CD4-positive, CD25-positive, alpha-beta regulatory T cell (primary cell): ENCODE results near the gene TOGARAM2. TPM values are rescaled to one million over a fixed set of nuclear protein-coding genes. Genes with fewer than 3 reads are reported as not detected.

Source experiments
- ATAC-seq, 2 donors: fragments of 150-1000 bp; cut with Tn5 transposase; one replicate each; pipeline ENCODE4 v1.10.0; 2021; ENCODE audit warnings: low read depth in 2 of 2, moderate number of reproducible peaks in 2 of 2, moderate library complexity in 1 of 2
- DNase-seq, 3 donors: peaks; one replicate each; pipeline versions ENCODE4 v3.0.0 to v3.0.0-alpha.2; 2012 to 2022; ENCODE audit warnings: mixed read lengths in 1 of 3
- H3K27ac ChIP-seq: one replicate; pipeline ENCODE4 v1.7.0; 2013; ENCODE audit warnings: mild to moderate bottlenecking, low read length; ENCODE audit not compliant: insufficient read depth, poor library complexity, severe bottlenecking
- H3K27me3 ChIP-seq: one replicate; pipeline ENCODE4 v1.7.0; 2013; ENCODE audit warnings: low read length; ENCODE audit not compliant: control insufficient read depth, insufficient read depth
- H3K36me3 ChIP-seq: one replicate; pipeline ENCODE4 v1.7.0; 2013; ENCODE audit warnings: mild to moderate bottlenecking, low read length, moderate library complexity; ENCODE audit not compliant: control insufficient read depth, insufficient read depth
- H3K4me1 ChIP-seq: 2 replicates; pipeline ENCODE4 v1.7.0; 2013; ENCODE audit warnings: mild to moderate bottlenecking, low read length; ENCODE audit not compliant: insufficient read depth, control insufficient read depth, poor library complexity, severe bottlenecking
- H3K4me3 ChIP-seq: one replicate; pipeline ENCODE4 v1.7.0; 2013; ENCODE audit warnings: low read depth, mild to moderate bottlenecking, low read length, moderate library complexity
- H3K9me3 ChIP-seq, 2 experiments: 1 replicate in 1 of 2; 2 replicates in 1 of 2; pipeline ENCODE4 v1.7.0; 2013; ENCODE audit warnings: low read length in 2 of 2, mild to moderate bottlenecking in 1 of 2, moderate library complexity in 1 of 2; ENCODE audit not compliant: control insufficient read depth in 2 of 2
- H3K27ac Mint-ChIP-seq, 3 donors: one replicate each; pipeline ENCODE4 v1.8.0; 2020 to 2022; ENCODE audit warnings: mild to moderate bottlenecking in 3 of 3, mixed read lengths in 3 of 3, moderate library complexity in 2 of 3
- H3K27me3 Mint-ChIP-seq: one replicate; pipeline ENCODE4 v1.8.0; 2022; ENCODE audit warnings: mild to moderate bottlenecking, mixed read lengths
- H3K36me3 Mint-ChIP-seq: one replicate; pipeline ENCODE4 v1.8.0; 2020; ENCODE audit warnings: mixed read lengths
- H3K4me1 Mint-ChIP-seq, 4 donors: one replicate each; pipeline ENCODE4 v1.8.0; 2020 to 2022; ENCODE audit warnings: mixed read lengths in 4 of 4, mild to moderate bottlenecking in 1 of 4
- H3K4me3 Mint-ChIP-seq, 4 donors: one replicate each; pipeline ENCODE4 v1.8.0; 2020 to 2022; ENCODE audit warnings: mild to moderate bottlenecking in 4 of 4, mixed read lengths in 4 of 4, moderate library complexity in 3 of 4
- H3K9me3 Mint-ChIP-seq, 7 donors: one replicate each; pipeline ENCODE4 v1.8.0; 2020 to 2022; ENCODE audit warnings: mixed read lengths in 7 of 7, mild to moderate bottlenecking in 3 of 7, moderate library complexity in 2 of 7
- polyA plus RNA-seq, 4 donors: library from polyadenylated mRNA; unstranded; fragments of 300-500 nt; fragmentation: Illumina TruSeq; gene quantifications; one replicate each; pipeline ENCODE4 v1.2.3, GENCODE V29; 2021
- total RNA-seq: library from RNA; stranded (reverse); gene quantifications from one replicate; pipeline ENCODE4 v1.2.3, GENCODE V29; 2022

TOGARAM2 gene
- total and polyA plus RNA-seq, 5 donors from 2014 or later = 1.5 to 9.3 (median 2.1) TPM; not detected in 1

DNA sequence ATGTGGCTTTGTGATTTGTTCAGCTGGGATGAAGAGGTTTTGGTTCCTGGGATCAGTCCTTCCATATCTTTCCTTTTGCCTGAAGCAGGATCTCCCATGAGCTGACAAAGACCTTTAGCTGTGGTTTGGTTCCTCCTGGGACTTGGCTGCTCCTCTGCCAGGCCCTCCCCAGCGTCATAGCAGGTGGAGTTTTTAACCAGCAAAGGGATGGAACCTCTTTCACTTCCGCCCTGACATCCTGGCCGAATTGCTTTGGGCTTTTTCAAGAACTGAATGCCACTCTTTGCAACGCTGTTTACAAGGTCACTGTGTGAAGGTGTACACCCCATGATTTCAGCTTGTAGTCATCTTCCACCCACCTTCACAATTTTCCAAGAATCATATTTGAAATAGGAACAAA is 92.8 kb downstream of the TOGARAM2 start:
- Histone ChIP-seq H3K36me3 (no peaks in the 10 kb centered on the region), H3K27me3 (no peaks in the 10 kb centered on the region), H3K9me3 (no peaks in the 10 kb centered on the region), H3K27ac (no peak overlapping the region), H3K4me1 (no peaks in the 10 kb centered on the region), H3K4me3 (no peak overlapping the region)
- Mint-ChIP-seq H3K27ac (no peak overlapping the region), H3K4me1 (no peaks in the 10 kb centered on the region), H3K27me3 (no peaks in the 10 kb centered on the region), H3K4me3 (no peak overlapping the region), H3K9me3 (peaks cover 0 to 6% (median 0%) of the 10 kb centered on the region in 7 donors), H3K36me3 (no peaks in the 10 kb centered on the region)
- no peak for ATAC-seq
- no peak for DNase-seq

DNA sequence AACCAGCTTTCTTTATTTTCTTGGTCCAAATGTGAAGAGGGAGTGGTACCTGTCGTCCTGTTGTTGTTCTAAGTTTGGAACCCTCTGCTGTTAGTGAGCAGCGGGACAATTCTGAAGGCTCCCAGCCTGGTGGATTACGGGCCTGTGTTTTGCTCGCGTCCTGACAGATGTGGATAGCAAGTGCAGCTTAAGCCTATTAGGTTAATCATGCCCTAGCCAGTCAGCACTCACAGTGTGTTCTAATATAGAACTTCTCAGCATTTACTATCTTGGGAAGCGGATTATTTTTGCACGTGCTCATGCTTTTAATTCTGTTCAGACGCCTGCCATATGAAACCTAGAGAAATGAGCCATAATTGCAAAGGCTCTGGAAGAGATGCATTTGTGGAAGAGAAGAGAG is 93.3 kb downstream of the TOGARAM2 start, which contains the start of gene PCARE:
Gene PCARE, minus strand, starts transcription at position 113 of the 400 bp plus-strand sequence. CDS start 262 bp downstream, outside the sequence.
- ATAC-seq (no peak), DNase-seq (no peak)
- Mint-ChIP-seq H3K4me1 (no peaks in the 10 kb centered on the region), H3K36me3 (no peaks in the 10 kb centered on the region), H3K27ac (no peak within 1 kb of the TSS), H3K27me3 (no peaks in the 10 kb centered on the region), H3K9me3 (peaks cover 0 to 10% (median 0%) of the 10 kb centered on the region in 7 donors), H3K4me3 (no peak within 1 kb of the TSS)
- no peak within 1 kb of the TSS for H3K27ac ChIP-seq
- no peaks in the 10 kb centered on the region for H3K27me3 ChIP-seq
- no peaks in the 10 kb centered on the region for H3K9me3 ChIP-seq
- no peaks in the 10 kb centered on the region for H3K4me1 ChIP-seq
- no peak within 1 kb of the TSS for H3K4me3 ChIP-seq
- no peaks in the 10 kb centered on the region for H3K36me3 ChIP-seq

DNA sequence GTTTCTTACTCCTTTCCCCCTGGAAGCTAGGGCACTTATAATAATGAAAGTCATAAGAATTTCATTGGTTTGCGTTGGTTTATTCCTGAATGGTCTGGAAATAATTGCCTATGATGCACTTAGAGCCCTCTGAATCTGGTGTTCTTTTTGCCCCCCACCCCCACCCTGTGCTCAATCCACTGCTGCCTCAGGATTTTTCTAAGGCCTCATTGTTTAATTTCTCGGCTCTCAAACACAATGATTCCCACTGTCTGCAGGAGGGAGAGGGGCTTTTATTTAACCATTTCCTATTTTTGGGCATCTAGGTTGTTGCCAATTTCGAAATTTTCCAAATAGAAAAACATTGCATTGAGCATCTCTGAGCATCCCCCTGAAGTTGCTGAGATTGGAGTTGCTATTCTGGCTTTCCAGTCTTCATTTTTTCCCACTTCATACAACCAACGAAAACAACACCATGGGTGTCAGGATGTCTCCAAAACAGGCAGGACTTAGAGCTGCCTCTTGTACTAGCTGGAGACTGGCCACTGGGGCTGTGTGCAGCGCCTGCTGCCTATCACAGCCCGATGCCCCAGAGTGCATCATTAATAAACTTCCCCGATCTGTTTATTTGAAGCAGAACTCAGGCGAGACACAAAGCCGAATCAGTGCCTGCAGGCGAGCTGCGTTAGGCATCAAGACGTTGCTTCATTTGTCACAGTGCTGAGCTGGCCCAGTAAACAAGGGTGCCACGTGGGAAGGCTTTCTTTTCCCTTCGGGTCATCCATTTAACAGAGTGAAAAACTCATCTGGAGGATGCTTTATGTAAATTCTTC is 95.0 kb downstream of the TOGARAM2 start:
- ATAC-seq (no peak), DNase-seq (no peak)
- no peaks in the 10 kb centered on the region for H3K36me3 Mint-ChIP-seq
- H3K27ac Mint-ChIP-seq = no peak overlapping the region
- no peak overlapping the region for H3K4me3 ChIP-seq
- no peaks in the 10 kb centered on the region for H3K36me3 ChIP-seq
- H3K9me3 Mint-ChIP-seq = peaks cover 0 to 10% (median 0%) of the 10 kb centered on the region in 7 donors
- no peaks in the 10 kb centered on the region for H3K27me3 Mint-ChIP-seq
- H3K4me3 Mint-ChIP-seq = no peak overlapping the region
- H3K4me1 ChIP-seq = no peaks in the 10 kb centered on the region
- no peaks in the 10 kb centered on the region for H3K4me1 Mint-ChIP-seq
- no peak overlapping the region for H3K27ac ChIP-seq
- H3K9me3 ChIP-seq = no peaks in the 10 kb centered on the region
- no peaks in the 10 kb centered on the region for H3K27me3 ChIP-seq

DNA sequence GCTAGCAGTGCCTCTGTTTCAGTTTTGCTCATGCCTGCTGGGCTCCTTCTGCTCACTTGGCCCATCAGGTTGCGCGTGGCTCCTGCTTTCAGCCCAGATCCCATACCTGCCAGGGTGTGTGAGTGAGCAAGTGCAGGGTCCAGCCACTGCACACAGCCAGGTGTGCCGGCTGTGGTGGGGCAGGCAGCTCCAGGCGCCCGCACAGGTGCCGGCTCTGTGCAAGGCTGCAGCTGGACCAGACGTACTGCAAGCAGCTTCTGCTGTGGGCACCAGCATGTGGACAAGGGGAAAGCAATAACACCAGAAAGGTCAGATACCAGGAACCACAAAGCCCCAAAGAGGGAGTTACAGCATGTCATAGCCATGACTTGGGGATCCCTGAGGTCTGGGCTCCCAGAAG is 98.8 kb downstream of the TOGARAM2 start:
- Histone ChIP-seq H3K9me3 (no peaks in the 10 kb centered on the region), H3K4me3 (no peak overlapping the region), H3K36me3 (no peaks in the 10 kb centered on the region), H3K27me3 (no peaks in the 10 kb centered on the region), H3K27ac (no peak overlapping the region), H3K4me1 (no peaks in the 10 kb centered on the region)
- Mint-ChIP-seq H3K4me1 (no peaks in the 10 kb centered on the region), H3K27me3 (peaks cover 4% of the 10 kb centered on the region), H3K9me3 (peaks cover 0 to 10% (median 0%) of the 10 kb centered on the region in 7 donors), H3K4me3 (no peak overlapping the region), H3K36me3 (no peaks in the 10 kb centered on the region), H3K27ac (no peak overlapping the region)
- ATAC-seq (no peak), DNase-seq (no peak)

DNA sequence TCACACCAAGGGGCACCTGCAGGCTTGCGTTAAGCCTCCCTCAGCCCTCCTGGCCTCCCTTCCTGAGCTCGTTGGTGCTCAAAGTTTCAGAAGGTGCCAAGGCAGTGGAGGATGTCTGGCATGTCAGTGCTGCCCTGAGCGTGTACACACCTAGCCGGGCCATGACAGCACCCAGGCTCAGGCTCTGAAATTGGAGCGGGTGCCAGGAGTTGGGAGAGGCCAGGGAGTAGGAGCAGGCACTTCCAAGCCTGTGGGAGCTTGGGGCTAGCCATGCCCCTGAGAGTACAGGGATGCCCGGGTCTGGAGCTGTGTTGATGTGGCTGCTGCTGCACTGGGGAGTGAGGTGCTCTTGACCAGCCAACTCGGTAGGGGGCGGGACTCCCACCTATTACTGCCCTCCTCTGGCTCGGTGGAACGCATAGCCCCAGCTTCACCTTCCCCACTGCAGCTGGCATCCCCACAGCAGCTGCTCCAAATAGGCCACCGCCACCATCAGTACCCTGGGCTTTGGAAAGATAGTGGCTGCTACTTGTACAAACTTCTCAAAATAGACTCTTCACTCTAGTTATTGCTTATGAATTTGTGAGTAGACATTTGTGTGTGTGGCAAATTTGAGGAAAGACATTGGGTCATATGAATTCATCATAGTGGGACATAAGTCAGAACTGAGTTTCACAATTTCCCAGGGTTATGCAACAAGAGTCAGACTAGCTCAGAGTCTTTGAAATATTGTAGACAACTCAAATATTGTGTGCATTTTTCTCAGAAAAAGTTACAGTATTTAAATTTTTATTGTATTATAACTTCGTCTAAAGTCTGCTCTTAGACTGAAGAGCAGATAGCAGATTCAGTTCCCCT is 100.0 kb downstream of the TOGARAM2 start:
- no peaks in the 10 kb centered on the region for H3K36me3 Mint-ChIP-seq
- no peaks in the 10 kb centered on the region for H3K4me1 Mint-ChIP-seq
- Histone ChIP-seq H3K27ac (no peak overlapping the region), H3K9me3 (no peaks in the 10 kb centered on the region), H3K4me3 (no peak overlapping the region), H3K4me1 (no peaks in the 10 kb centered on the region), H3K36me3 (no peaks in the 10 kb centered on the region), H3K27me3 (no peaks in the 10 kb centered on the region)
- peaks cover 0 to 10% (median 0%) of the 10 kb centered on the region in 7 donors for H3K9me3 Mint-ChIP-seq
- no peak overlapping the region for H3K4me3 Mint-ChIP-seq
- DNase-seq (no peak), ATAC-seq (no peak)
- no peak overlapping the region for H3K27ac Mint-ChIP-seq
- H3K27me3 Mint-ChIP-seq = peaks cover 4% of the 10 kb centered on the region

DNA sequence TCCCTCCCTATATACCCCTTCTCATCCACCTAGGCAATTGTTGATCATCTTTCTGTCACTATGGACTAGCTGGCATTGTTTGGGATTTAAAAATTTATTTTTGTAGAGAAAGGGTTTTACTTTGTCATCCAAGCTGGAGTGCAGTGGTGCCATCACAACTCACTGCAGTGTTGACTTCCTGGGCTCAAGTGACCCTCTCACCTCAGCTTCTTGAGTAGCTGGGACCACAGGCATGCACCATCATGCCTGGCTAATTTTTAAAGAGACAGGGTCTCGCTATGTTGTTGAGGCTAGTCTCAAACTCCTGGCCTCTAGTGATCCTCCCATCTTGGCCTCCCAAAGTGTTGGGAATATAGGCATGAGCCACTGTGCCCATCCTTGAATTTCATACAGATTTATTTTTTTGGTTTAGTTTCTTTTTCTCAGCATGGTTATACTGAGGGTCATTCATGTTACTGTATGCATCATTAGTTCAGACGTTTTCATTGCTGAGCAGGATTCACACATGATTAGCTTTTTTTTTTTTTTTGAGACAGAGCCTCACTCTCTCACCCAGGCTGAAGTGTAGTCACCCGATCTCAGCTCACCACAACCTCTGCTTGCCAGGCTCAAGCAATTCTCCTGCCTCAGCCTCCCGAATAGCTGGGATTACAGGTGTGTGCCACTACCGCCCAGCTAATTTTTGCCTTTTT is 101.9 kb downstream of the TOGARAM2 start:
- H3K27me3 ChIP-seq = peaks cover 2% of the 10 kb centered on the region
- no peaks in the 10 kb centered on the region for H3K4me1 ChIP-seq
- H3K4me3 ChIP-seq = no peak overlapping the region
- no peak overlapping the region for H3K27ac ChIP-seq
- H3K36me3 ChIP-seq = no peaks in the 10 kb centered on the region
- H3K4me1 Mint-ChIP-seq = no peaks in the 10 kb centered on the region
- peaks cover 0 to 6% (median 0%) of the 10 kb centered on the region in 7 donors for H3K9me3 Mint-ChIP-seq
- DNase-seq = no peak
- ATAC-seq = no peak
- no peaks in the 10 kb centered on the region for H3K9me3 ChIP-seq
- H3K4me3 Mint-ChIP-seq = no peak overlapping the region
- H3K27me3 Mint-ChIP-seq = peaks cover 16% of the 10 kb centered on the region
- no peaks in the 10 kb centered on the region for H3K36me3 Mint-ChIP-seq
- no peak overlapping the region for H3K27ac Mint-ChIP-seq

DNA sequence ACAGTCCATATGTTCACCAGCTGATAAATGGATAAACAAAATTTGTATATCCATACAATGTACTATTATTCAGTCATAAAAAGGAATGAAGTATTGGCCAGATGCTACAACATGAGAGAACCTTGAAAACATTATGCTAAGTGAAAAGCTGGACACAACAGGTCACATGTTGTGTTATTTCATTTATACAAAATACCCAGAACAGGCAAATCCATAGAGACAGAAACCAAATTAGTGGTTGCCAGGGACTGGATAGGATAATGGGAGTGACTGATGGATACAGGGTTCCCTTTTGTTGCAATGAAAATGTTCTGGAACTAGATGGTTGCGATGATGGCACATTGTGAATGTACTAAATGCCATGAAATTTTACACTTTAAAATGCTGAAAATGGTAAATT is 103.5 kb downstream of the TOGARAM2 start:
- ATAC-seq (no peak), DNase-seq (no peak)
- Mint-ChIP-seq H3K4me1 (no peaks in the 10 kb centered on the region), H3K27me3 (peaks cover 30% of the 10 kb centered on the region), H3K9me3 (peaks cover 0 to 5% (median 0%) of the 10 kb centered on the region in 7 donors), H3K4me3 (no peak overlapping the region), H3K27ac (peak overlapping the region in 1 of 3 donors; percentile 7), H3K36me3 (no peaks in the 10 kb centered on the region)
- Histone ChIP-seq H3K4me1 (no peaks in the 10 kb centered on the region), H3K4me3 (no peak overlapping the region), H3K27ac (no peak overlapping the region), H3K9me3 (no peaks in the 10 kb centered on the region), H3K27me3 (peaks cover 5% of the 10 kb centered on the region), H3K36me3 (no peaks in the 10 kb centered on the region)
